RPMI7951 (cell line): Measurements from ENCODE around the gene LIPT1. TPM values are rescaled to one million over a fixed set of nuclear protein-coding genes. Genes with fewer than 3 reads are reported as not detected.
"Not testable (repeated sequence)": the region's sequence is repeated elsewhere in the genome, so short reads cannot be mapped to it uniquely, and the experiment has no call there.

Source experiments
- DNase-seq: peaks from one replicate; pipeline ENCODE4 v3.0.0-alpha.2; 2012; ENCODE audit warnings: low read depth
- total RNA-seq: library from RNA; depleted of rRNA; stranded (reverse); fragments of >200 nt; shearing (Covaris generic); gene quantifications from 2 replicates; pipeline ENCODE4 v1.2.3, GENCODE V29; 2014; rRNA removed

LIPT1 gene
- total RNA-seq, 1 experiment from 2014 or later, result 8.4 TPM

- DNase-seq, result no peak
Measured at GRCh38 chr2:99171377-99172140, 16.8 kb downstream of the LIPT1 start.

GRCh38 chr2:99180755-99181623 lies 26.2 kb downstream of the LIPT1 start, which contains the start of the genes MITD1 and MRPL30:
TSS of gene MITD1 (minus strand) at chr2:99181058. CDS start at chr2:99180981, 77 bp downstream.
TSS of gene MRPL30 (plus strand) at chr2:99181184. CDS start at chr2:99186204, 5,020 bp downstream.
- peak; percentile 96 for DNase-seq

GRCh38 chr2:99181624-99182000 lies 26.8 kb downstream of the LIPT1 start:
- peak; percentile 35 for DNase-seq

GRCh38 chr2:99183025-99183424 lies 28.3 kb downstream of the LIPT1 start:
- DNase-seq, result no peak

GRCh38 chr2:99184811-99185210 lies 30.0 kb downstream of the LIPT1 start:
- DNase-seq, result no peak

- DNase-seq, result no peak
Measured at GRCh38 chr2:99187011-99187410, 32.2 kb downstream of the LIPT1 start.

GRCh38 chr2:99188357-99188756 lies 33.6 kb downstream of the LIPT1 start:
- DNase-seq, result no peak

GRCh38 chr2:99190548-99190947 lies 35.8 kb downstream of the LIPT1 start:
- no peak for DNase-seq

GRCh38 chr2:99192364-99192763 lies 37.6 kb downstream of the LIPT1 start:
- DNase-seq, result not testable (repeated sequence)

- no peak for DNase-seq
Measured at GRCh38 chr2:99198103-99198841, 43.5 kb downstream of the LIPT1 start.

- DNase-seq, result no peak
Measured at GRCh38 chr2:99200076-99200800, 45.5 kb downstream of the LIPT1 start.

- DNase-seq, result no peak
Measured at GRCh38 chr2:99201959-99202678, 47.4 kb downstream of the LIPT1 start.

GRCh38 chr2:99205491-99205890 lies 50.7 kb downstream of the LIPT1 start:
- DNase-seq, result no peak

Other genes starting within 250 kb of the LIPT1 start
- gene CRACDL, start 218.7 kb upstream of the LIPT1 start, total RNA-seq, result not detected in 2 replicates
- 0.24 TPM in 1 of 2 replicates, not detected in the other for gene C2orf15, start 13.3 kb upstream of the LIPT1 start, total RNA-seq
- 2.8 and 3.6 TPM in 2 replicates for gene TSGA10, start within 50 bp of the LIPT1 start, total RNA-seq
- gene MITD1, start 26.1 kb downstream of the LIPT1 start, total RNA-seq, result 71.5 and 77.4 TPM in 2 replicates
- 68.3 and 71.3 TPM in 2 replicates for gene MRPL30, start 26.2 kb downstream of the LIPT1 start, total RNA-seq
- not detected in 2 replicates for gene LYG2, start 100.7 kb downstream of the LIPT1 start, total RNA-seq
- gene LYG1, start 146.2 kb downstream of the LIPT1 start, total RNA-seq, result 0.49 and 2.4 TPM in 2 replicates
- gene TXNDC9, start 181.4 kb downstream of the LIPT1 start, total RNA-seq, result 146 and 151 TPM in 2 replicates
- gene EIF5B, start 182.4 kb downstream of the LIPT1 start, total RNA-seq, result 18.2 and 19.5 TPM in 2 replicates